HUDEP-2 (cell line): ENCODE data around the gene KCNF1.

ENCODE experiments used
- DNase-seq, 76 experiments: peaks; one replicate each; lab custom pipeline; 2025; ENCODE audit not compliant: unreplicated experiment in 76 of 76; lab: John Stamatoyannopoulos, UW

KCNF1 gene

DNA sequence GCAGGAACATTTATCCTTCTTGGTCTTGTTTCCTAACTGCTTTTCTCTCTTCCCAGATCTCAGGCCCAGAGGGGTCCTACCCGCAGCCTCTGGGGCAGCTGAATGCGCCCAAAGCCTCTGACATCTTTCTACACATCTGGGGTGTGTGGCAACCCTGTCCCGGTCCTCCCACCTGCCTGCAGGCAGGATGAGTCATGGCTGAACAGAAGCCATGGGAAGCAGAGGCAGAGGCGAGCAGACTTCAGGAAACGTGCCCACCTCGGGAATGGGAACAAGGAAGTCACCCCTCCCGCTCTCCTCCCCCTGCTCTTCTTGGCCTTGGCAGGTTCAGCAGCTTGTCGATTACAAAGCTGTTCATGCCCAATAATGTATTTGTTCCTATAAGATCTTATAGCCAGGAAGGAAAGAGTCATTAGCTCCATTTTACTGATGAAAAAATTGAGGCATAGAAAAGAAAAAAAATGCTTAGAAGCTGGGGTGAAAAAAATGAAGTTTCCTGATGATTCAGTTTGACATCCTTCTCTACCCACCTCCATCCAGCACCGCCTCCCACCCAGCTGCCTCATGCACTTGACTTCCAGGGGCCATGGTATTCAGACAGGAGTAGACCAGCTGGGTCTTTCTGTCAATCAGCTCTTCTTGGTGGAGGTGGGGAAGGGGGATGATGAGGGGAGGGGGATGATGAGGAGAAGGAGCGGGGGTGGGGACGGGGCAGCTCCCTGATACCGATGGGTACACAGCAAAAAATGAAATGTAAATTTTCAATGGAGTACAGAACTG lies 10.4 kb upstream of the KCNF1 start:
- no peak for DNase-seq

GRCh38 chr2:10903861-10904210 lies 7.9 kb upstream of the KCNF1 start:
- DNase-seq, result no peak

DNA sequence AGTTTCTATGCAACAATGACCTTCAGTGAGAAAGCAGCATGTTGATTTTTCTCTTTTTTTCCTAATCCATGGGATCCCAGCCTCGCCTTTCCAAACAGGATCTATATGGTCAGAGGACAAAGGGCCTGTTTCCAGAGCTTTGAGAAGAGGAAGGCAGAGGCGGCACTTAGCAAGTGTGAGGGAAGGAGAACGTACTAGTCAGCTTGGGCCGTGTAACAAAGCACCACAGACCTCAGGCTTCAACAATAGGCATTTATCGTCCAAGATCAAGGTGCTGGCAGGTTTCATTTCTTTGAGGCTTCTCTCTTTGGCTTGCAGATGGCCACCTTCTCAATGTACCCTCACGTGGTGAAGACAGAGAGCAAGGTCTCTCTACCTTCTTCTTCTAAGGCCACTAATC lies 7.3 kb upstream of the KCNF1 start:
- no peak for DNase-seq

DNA sequence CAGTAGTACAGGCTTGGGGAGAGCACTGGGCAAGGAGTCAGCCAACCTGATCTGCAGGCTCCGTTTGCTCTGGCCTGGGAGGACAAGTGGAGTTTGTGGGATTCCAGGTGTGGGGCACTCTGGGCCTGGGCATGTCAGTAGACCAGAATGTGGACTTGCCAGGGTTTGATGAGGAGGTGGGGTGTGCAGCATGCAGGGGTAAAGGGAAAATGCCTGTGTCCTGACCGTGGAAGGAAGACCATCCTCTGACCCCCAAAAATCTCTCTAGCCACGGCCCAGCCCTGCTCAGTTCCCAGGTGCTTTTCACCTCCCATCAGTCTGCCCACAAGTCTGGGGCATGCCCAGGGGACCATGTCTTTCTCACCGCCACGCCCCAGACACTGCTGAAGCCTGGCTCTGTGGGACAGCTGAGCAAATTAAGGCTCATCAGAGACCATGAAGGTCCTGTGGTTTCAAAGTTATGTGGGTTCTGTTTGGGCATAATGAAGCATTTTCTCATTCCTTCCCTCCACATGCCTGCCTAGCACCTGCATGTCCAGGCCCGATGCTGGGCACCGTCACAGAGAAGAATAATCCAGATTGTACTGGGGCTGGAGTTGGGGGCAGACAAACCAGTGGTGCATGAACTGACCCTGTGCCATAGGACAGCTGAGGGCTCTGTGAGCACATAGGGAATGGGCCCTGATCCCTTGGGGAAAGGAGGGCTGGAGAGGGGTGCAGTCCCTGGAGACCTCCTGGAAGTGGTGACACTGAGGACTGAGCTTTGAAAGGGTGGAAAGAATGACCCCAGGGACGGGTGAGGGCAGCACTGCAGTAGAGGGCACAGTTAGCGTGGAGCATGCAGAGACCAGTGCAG lies 6.5 kb upstream of the KCNF1 start:
- no peak for DNase-seq

DNA sequence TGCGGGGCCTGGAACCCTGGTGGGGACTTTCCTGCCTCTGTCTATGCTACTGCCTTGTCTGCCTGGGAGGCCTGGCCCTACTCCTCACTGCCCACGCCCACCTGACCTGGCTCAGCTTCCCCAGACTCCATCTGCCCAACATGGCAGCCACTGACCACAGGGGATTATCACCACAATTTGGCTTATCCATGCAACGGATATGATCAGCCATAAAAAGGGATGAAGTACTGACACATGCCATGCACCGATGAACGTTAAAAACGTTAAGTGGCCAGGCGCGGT lies 5.9 kb upstream of the KCNF1 start:
- DNase-seq, result no peak

- DNase-seq, result no peak
Measured at GRCh38 chr2:10906926-10907625, 4.7 kb upstream of the KCNF1 start.

DNA sequence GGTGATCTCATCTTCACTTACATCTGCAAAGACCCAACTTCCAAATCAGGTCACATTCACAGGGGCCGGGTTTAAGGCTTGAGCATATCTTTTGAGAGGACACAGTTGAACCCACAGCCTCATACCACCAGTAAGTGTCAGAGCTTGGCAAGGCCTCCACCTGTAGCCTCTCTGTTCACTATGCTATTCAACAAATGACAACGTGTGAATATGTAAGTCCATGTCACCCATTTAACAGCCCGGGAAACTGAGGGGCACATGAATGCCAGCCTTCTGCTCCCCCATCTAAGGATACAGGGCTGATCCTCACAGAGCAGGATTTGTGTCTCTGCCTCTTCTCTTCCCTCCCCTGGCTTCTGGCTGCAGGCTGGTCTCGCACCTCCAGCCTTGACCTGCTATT lies 3.5 kb upstream of the KCNF1 start:
- DNase-seq, result no peak

- peak in 3 of 76 experiments; percentile 2 to 9 (median 4) for DNase-seq
Measured at GRCh38 chr2:10909050-10909995, 2.4 kb upstream of the KCNF1 start.

GRCh38 chr2:10909996-10910341 lies 1.8 kb upstream of the KCNF1 start:
- no peak for DNase-seq

GRCh38 chr2:10910625-10911024 lies 1.1 kb upstream of the KCNF1 start:
- no peak for DNase-seq

- DNase-seq, result no peak
Measured at GRCh38 chr2:10912076-10912731, 470 bp downstream of the KCNF1 start.

DNA sequence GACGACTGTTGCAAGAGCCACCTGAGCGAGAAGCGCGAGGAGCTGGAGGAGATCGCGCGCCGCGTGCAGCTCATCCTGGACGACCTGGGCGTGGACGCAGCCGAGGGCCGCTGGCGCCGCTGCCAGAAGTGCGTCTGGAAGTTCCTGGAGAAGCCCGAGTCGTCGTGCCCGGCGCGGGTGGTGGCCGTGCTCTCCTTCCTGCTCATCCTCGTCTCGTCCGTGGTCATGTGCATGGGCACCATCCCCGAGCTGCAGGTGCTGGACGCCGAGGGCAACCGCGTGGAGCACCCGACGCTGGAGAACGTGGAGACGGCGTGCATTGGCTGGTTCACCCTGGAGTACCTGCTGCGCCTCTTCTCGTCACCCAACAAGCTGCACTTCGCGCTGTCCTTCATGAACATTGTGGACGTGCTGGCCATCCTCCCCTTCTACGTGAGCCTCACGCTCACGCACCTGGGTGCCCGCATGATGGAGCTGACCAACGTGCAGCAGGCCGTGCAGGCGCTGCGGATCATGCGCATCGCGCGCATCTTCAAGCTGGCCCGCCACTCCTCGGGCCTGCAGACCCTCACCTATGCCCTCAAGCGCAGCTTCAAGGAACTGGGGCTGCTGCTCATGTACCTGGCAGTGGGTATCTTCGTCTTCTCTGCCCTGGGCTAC lies 1.2 kb downstream of the KCNF1 start:
- DNase-seq, result no peak

DNA sequence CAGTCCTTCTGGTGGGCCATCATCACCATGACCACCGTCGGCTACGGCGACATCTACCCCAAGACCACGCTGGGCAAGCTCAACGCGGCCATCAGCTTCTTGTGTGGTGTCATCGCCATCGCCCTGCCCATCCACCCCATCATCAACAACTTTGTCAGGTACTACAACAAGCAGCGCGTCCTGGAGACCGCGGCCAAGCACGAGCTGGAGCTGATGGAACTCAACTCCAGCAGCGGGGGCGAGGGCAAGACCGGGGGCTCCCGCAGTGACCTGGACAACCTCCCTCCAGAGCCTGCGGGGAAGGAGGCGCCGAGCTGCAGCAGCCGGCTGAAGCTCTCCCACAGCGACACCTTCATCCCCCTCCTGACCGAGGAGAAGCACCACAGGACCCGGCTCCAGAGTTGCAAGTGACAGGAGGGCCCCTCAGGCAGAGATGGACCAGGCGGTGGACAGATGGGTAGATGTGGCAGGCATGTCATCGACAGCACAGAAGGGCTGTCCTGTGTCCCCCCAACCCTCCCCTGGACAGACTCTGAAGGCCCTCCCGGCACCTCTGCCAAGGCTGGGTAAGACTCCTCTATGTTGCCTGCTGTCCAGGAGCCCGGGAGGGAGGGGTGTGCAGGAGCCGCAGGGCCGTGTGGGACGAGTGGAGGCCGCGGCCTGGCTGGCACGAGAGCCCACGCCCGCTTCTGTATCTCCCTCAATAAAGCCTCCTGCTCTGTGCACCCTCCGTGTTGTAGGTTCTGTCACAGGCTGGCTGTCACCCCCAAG lies 2.0 kb downstream of the KCNF1 start:
- DNase-seq, result no peak

- peak in 1 of 76 experiments; percentile 3 for DNase-seq
Measured at GRCh38 chr2:10914272-10914693, 2.5 kb downstream of the KCNF1 start.

DNA sequence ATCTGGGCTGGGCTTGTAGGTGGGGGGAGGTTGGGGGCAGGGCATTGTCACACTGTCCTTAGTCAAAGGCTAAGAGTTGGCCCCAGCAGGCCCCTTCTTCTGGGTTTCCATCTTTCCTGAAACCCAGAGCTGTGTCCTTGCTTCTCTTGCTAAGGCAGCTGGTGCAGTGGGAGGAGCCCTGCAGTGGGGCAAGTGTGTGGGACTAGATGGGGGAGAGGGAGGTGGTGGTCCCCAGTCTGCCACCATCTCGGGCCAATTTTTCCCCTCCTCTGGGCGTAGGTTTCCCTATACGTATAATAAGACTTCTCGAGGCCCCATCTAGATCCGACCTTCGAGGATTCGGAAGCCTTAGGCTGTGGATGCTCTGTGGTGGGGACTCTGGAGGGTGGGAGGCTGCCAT lies 3.5 kb downstream of the KCNF1 start:
- no peak for DNase-seq

DNA sequence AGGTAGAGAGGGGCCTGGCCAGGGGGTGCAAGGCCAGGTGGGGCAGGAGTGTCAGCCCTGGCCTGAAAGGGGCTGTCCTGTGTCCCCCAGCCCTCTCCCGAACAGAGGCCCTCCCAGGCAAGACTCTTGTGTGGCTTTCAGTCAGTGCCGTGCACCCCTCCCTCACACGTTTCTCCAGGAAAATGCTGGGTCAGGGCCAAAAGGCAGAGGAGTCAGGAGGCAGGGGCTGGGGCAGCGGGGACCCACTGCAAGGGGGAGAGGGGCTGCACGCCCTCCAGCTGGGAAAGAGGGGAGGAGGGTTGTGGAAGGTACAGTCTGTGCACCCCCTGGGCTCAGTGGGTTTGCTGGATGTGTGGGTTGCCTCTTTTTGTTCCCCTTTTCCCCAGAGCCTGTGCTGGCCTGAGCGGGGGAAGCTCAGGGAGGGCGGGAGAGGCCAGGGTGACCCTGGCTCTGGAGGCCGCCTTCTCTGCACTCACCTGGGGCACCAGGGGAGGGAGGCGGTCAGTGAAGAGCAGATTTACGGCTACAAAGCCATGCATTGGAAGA lies 4.1 kb downstream of the KCNF1 start:
- no peak for DNase-seq

DNA sequence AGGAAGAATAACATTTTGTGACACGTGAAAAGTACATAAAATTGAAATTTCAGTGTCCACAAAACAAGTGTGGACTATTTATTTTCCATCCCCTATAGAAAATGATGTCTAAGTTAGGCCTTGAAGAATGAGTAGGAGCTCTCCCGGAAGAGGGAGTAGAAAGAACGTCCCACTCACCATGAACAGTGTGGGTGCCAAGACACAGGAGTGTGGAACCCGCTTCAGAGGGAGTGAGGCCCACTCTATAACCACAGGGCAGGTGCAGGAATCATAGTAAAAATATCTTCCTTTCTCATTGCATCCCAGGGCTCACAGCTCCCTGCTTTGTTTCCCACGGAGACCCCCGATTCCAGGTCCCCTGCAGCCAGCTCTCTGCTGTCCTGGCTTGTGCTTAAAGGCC lies 5.2 kb downstream of the KCNF1 start:
- no peak for DNase-seq

DNA sequence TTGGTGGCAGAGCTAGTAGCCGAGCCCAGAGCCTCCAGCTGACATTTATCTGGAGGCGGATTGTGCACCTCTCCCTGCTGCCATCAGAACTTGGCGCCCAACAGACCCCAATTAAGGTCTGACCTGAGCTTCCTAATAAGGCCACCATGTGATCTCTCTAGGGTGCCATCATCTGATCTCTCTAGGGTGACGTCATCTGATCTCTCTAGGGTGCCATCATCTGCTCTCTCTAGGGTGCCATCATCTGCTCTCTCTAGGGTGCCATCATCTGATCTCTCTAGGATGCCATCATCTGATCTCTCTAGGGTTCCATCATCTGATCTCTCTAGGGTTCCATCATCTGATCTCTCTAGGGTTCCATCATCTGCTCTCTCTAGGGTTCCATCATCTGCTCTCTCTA lies 6.2 kb downstream of the KCNF1 start:
- no peak for DNase-seq
